Pancreas (tissue), 10 donors: ENCODE data around the gene CMPK1. TPM values are rescaled to one million over a fixed set of nuclear protein-coding genes. Genes with fewer than 3 reads are reported as not detected.

Experiments used
- ATAC-seq, 4 donors: fragments of 200-7000 bp; cut with Tn5 transposase; one replicate each; pipeline versions ENCODE4 v1.8.0 to v1.9.1; 2020; ENCODE audit warnings: mild to moderate bottlenecking in 4 of 4, moderate library complexity in 4 of 4
- DNase-seq, 6 donors: peaks; one replicate each; pipeline ENCODE4 v3.0.0-alpha.2; 2020
- FAIRE-seq: peaks from 2 replicates; lab custom pipeline; 2012; peaks lifted over from hg19 to GRCh38; lab: Jason Lieb, UNC
- H3K27ac ChIP-seq, 4 donors: fragments of 200-600 bp; sonication (generic); 1 replicate in 3 of 4; 2 replicates in 1 of 4; pipeline versions ENCODE4 v1.5.0 to v1.8.0; 2020
- H3K27me3 ChIP-seq, 4 donors: fragments of 200-600 bp; one replicate each; pipeline ENCODE4 v1.8.0; 2021
- H3K36me3 ChIP-seq, 3 donors: fragments of 200-600 bp; sonication (generic) in 1 of 3; one replicate each; pipeline versions ENCODE4 v1.5.0 to v1.8.0; 2020 to 2021
- H3K4me1 ChIP-seq, 3 donors: fragments of 200-600 bp; one replicate each; pipeline ENCODE4 v1.8.0; 2021
- H3K4me3 ChIP-seq, 4 donors: fragments of 200-600 bp; sonication (generic) in 2 of 4; one replicate each; pipeline versions ENCODE4 v1.5.0 to v1.8.0; 2020 to 2021
- H3K9me3 ChIP-seq, 4 donors: fragments of 200-600 bp; one replicate each; pipeline ENCODE4 v1.8.0; 2021
- WGBS, 2 donors: extraction: QIAGEN DNeasy Blood & Tissue Kit; methylation state at CpG; one replicate each; pipeline ENCODE4 v1.1.7; 2013; 5-methylcytosine and 5-hydroxymethylcytosine counted together
- intact Hi-C, 3 donors: fragments of 100-400 bp; cut with DNase I; formaldehyde crosslinking; loops; one replicate each; pipeline versions ENCODE4 v1.11.1 to v1.14.2; 2022
- polyA plus RNA-seq, 2 donors: library from polyadenylated mRNA; stranded (reverse); fragments of 200-250 nt; gene quantifications; one replicate each; pipeline ENCODE4 v1.2.3, GENCODE V29; 2013
- total RNA-seq, 6 donors: library from RNA; stranded (reverse); fragmentation: NEBNext Ultra II Directional in 4 of 6; extraction: Animal tissue kit (Norgen Biotek cat#: 25700) in 4 of 6; gene quantifications; one replicate each; pipeline versions ENCODE4 v1.2.1 to v1.2.4, GENCODE V29; 2021 to 2023
- TF ChIP-seq, protein P1 (sequence below), 4 donors: fragments of 200-600 bp; sonication (generic) in 3 of 4; IDR thresholded peaks; one replicate each; pipeline versions ENCODE4 v1.5.0 to v1.8.0; 2021; ENCODE audit warnings: antibody characterized with exemption in 4 of 4
- donor health status: healthy with polysubstance abuse.
- donor health status: DM: no; HTN: no; CAD: no; lungs with moderate emphysema.
- donor health status: DM: no; HTN: no; CAD: no.
- donor health status: control.
- donor health status: control.
- donor health status: Bipolar disorder and iron deficiency.
- donor health status: DM: yes; HTN: yes; CAD: no.
- donor health status: DM: no; HTN: no; CAD: no.
- donor health status: DM: no; HTN: no; CAD: no.
- donor health status: DM: yes; HTN: yes; CAD: no.

Gene CMPK1
- total and polyA plus RNA-seq, 8 donors = 43.8 to 93.0 (median 65.7) TPM

GRCh38 chr1:47417170-47418044 is 83.8 kb downstream of the CMPK1 start:
- no peaks in the 10 kb centered on the region for H3K36me3 ChIP-seq
- DNase-seq (no peak), FAIRE-seq (no peak), ATAC-seq (peak in 1 of 4 donors; percentile 21)
- intact Hi-C loops = loop anchor here in 1 of 3 donors (10.0 kb wide), 1 partner anchor 233 kb away; no protein-coding TSS in a partner anchor
- TF ChIP-seq, protein P1, sequence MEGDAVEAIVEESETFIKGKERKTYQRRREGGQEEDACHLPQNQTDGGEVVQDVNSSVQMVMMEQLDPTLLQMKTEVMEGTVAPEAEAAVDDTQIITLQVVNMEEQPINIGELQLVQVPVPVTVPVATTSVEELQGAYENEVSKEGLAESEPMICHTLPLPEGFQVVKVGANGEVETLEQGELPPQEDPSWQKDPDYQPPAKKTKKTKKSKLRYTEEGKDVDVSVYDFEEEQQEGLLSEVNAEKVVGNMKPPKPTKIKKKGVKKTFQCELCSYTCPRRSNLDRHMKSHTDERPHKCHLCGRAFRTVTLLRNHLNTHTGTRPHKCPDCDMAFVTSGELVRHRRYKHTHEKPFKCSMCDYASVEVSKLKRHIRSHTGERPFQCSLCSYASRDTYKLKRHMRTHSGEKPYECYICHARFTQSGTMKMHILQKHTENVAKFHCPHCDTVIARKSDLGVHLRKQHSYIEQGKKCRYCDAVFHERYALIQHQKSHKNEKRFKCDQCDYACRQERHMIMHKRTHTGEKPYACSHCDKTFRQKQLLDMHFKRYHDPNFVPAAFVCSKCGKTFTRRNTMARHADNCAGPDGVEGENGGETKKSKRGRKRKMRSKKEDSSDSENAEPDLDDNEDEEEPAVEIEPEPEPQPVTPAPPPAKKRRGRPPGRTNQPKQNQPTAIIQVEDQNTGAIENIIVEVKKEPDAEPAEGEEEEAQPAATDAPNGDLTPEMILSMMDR (IDR thresholded peaks at IDR 0.05) = no peak
- no peak overlapping the region for H3K4me3 ChIP-seq
- no peak overlapping the region for H3K27ac ChIP-seq
- WGBS, 2 donors = 26 to 30% methylated on average over 31 to 39 of the region's 39 CpGs
- peaks cover 0 to 4% (median 0%) of the 10 kb centered on the region in 4 donors for H3K27me3 ChIP-seq
- no peaks in the 10 kb centered on the region for H3K4me1 ChIP-seq
- no peaks in the 10 kb centered on the region for H3K9me3 ChIP-seq

GRCh38 chr1:47418122-47418521 is 84.5 kb downstream of the CMPK1 start:
- Histone ChIP-seq H3K27ac (no peak overlapping the region), H3K9me3 (no peaks in the 10 kb centered on the region), H3K27me3 (peaks cover 0 to 4% (median 0%) of the 10 kb centered on the region in 4 donors), H3K4me1 (no peaks in the 10 kb centered on the region), H3K36me3 (no peaks in the 10 kb centered on the region), H3K4me3 (no peak overlapping the region)
- 80 to 89% methylated on average over 2 of the region's 2 CpGs for WGBS, 2 donors
- no peak for DNase-seq
- no peak for ATAC-seq
- intact Hi-C loops = loop anchor here in 1 of 3 donors (10.0 kb wide), 1 partner anchor 233 kb away; no protein-coding TSS in a partner anchor
- no peak for FAIRE-seq
- TF ChIP-seq, protein P1 (IDR thresholded peaks at IDR 0.05) = no peak

DNA sequence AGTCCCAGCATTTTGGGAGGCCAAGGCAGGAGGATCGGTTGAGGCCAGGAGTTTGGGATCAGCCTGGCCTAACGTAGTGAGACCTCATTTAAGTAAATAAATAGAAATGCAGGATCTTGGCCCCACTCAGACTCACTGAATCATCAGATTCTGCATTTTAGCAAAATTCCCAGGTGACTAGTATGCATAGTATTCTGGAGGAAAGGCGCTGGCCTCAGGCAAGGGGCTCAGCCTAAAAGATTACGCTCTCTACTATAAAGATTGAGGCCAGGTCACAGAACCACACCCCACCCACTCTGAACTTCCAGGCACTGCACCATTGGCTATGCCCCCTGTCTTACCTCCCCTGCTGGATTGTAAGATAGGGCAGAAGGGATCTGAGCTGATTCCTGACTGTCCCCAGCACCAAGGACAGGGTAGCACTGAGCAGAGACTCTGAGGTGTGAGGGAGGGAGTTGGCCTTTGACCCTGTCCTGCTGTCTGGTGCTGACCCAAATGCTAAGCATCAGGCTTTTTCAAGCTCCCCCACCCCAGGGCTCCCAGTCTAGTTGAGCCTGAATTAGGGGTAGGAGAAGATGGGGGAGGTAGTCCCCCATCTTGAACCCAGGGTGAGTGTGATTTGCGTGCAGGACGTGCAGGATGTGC is 85.2 kb downstream of the CMPK1 start:
- H3K36me3 ChIP-seq = no peaks in the 10 kb centered on the region
- H3K4me1 ChIP-seq = no peaks in the 10 kb centered on the region
- peaks cover 0 to 4% (median 0%) of the 10 kb centered on the region in 4 donors for H3K27me3 ChIP-seq
- no peak overlapping the region for H3K4me3 ChIP-seq
- intact Hi-C loops = loop anchor here in 1 of 3 donors (10.0 kb wide), 1 partner anchor 234 kb away; no protein-coding TSS in a partner anchor
- H3K9me3 ChIP-seq = no peaks in the 10 kb centered on the region
- 92 to 94% methylated on average over 6 of the region's 6 CpGs for WGBS, 2 donors
- FAIRE-seq (no peak), DNase-seq (no peak), ATAC-seq (no peak)
- TF ChIP-seq, protein P1 (IDR thresholded peaks at IDR 0.05) = no peak
- H3K27ac ChIP-seq = no peak overlapping the region

DNA sequence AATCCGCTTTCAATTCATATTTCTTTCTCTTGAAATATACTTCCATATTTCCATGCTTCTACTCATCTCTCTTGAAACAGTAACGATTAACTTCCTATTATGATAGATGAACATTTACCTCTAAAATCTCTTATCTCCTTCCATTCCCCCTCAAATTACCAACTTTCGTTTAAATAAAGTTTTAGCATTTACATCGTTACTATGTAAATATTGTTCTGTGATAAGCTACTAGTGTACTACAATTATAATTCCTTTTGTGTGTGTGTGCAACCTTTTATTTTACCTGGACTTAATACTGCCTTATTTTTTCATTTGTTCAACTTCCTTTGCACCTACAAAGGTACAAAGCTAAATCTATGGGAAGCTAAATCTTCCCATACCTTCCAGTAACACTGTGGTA is 87.0 kb downstream of the CMPK1 start:
- Histone ChIP-seq H3K4me1 (no peaks in the 10 kb centered on the region), H3K36me3 (no peaks in the 10 kb centered on the region), H3K4me3 (no peak overlapping the region), H3K27me3 (peaks cover 0 to 4% (median 0%) of the 10 kb centered on the region in 4 donors), H3K27ac (no peak overlapping the region), H3K9me3 (no peaks in the 10 kb centered on the region)
- DNase-seq = no peak
- no peak for FAIRE-seq
- intact Hi-C loops = loop anchor here in 1 of 3 donors (10.0 kb wide), 1 partner anchor 236 kb away; no protein-coding TSS in a partner anchor
- WGBS, 2 donors = 51 to 58% methylated on average over 4 of the region's 4 CpGs
- TF ChIP-seq, protein P1 (IDR thresholded peaks at IDR 0.05) = no peak
- ATAC-seq = no peak
